Right lobe of liver (tissue), 4 donors: ENCODE measurements around the gene PEX5.

ENCODE experiments used
- POLR2A ChIP-seq: fragments of 450-650 bp; IDR thresholded peaks from one replicate; pipeline ENCODE4 v1.6.1; 2017; ENCODE audit warnings: antibody characterized with exemption, mild to moderate bottlenecking
- TF ChIP-seq, protein P1 (sequence below), 4 donors: fragments of 200-600 bp in 3 of 4; fragments of 450-650 bp in 1 of 4; IDR thresholded peaks; one replicate each; pipeline versions ENCODE4 v1.5.1 to v1.8.0; 2016 to 2022; ENCODE audit warnings: antibody characterized with exemption in 4 of 4, mild to moderate bottlenecking in 2 of 4
- donor health status: DM: no; HTN: no; CAD: no.
- donor health status: DM: no; HTN: no; CAD: no.
- donor health status: DM: no; HTN: yes; CAD: no.

DNA sequence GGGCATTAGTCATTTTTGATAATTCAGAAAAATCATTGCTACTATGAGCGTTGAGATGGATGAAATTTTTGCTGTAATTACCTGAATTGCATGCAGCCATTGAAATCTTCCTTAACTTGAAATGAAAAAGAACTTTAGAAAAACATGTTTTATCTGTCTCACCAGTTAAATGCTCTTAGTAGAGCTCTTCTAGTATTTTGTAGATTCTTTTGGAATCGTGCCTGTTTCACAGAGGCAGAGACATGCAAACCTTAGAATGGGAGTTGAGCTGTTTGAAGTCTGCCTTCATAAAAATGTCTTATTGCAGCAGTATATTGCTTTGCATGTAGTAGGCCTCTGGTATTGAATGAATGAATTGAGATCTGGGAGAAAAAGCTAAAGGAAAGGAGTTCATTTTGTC lies 4.2 kb downstream of the PEX5 start:
- TF ChIP-seq POLR2A = no peak
- TF ChIP-seq, protein P1, sequence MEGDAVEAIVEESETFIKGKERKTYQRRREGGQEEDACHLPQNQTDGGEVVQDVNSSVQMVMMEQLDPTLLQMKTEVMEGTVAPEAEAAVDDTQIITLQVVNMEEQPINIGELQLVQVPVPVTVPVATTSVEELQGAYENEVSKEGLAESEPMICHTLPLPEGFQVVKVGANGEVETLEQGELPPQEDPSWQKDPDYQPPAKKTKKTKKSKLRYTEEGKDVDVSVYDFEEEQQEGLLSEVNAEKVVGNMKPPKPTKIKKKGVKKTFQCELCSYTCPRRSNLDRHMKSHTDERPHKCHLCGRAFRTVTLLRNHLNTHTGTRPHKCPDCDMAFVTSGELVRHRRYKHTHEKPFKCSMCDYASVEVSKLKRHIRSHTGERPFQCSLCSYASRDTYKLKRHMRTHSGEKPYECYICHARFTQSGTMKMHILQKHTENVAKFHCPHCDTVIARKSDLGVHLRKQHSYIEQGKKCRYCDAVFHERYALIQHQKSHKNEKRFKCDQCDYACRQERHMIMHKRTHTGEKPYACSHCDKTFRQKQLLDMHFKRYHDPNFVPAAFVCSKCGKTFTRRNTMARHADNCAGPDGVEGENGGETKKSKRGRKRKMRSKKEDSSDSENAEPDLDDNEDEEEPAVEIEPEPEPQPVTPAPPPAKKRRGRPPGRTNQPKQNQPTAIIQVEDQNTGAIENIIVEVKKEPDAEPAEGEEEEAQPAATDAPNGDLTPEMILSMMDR (IDR thresholded peaks at IDR 0.05) = no peak
